Mesenchymal stem cell (in vitro differentiated cells and primary cell): ENCODE data around the gene PFDN5.

Source experiments
- DNase-seq: peaks from one replicate; pipeline ENCODE4 v3.0.0-alpha.2; 2013
- H2AFZ ChIP-seq: one replicate; pipeline ENCODE4 v1.6.1; 2013; ENCODE audit warnings: low read depth, mild to moderate bottlenecking, control low read depth, inconsistent platforms, low read length, moderate library complexity
- H2AK5ac ChIP-seq: 2 replicates; pipeline ENCODE4 v1.6.1; 2013; ENCODE audit warnings: low read length, moderate library complexity, mild to moderate bottlenecking, inconsistent platforms; ENCODE audit not compliant: severe bottlenecking
- H2BK120ac ChIP-seq: one replicate; pipeline ENCODE4 v1.6.1; 2013; ENCODE audit warnings: low read depth, mild to moderate bottlenecking, inconsistent platforms, low read length, moderate library complexity
- H2BK12ac ChIP-seq, 2 experiments: one replicate each; pipeline ENCODE4 v1.6.1; 2013; ENCODE audit warnings: inconsistent platforms in 2 of 2, low read length in 2 of 2, mild to moderate bottlenecking in 2 of 2, moderate library complexity in 2 of 2, control low read depth in 1 of 2
- H2BK15ac ChIP-seq: one replicate; pipeline ENCODE4 v1.6.1; 2013; ENCODE audit warnings: mild to moderate bottlenecking, low read depth, inconsistent platforms; ENCODE audit not compliant: poor library complexity, severe bottlenecking
- H2BK5ac ChIP-seq: 2 replicates; pipeline ENCODE4 v1.6.1; 2013; ENCODE audit warnings: low read depth, mild to moderate bottlenecking, low read length, control low read depth, inconsistent platforms; ENCODE audit not compliant: poor library complexity, severe bottlenecking
- H3K14ac ChIP-seq, 2 experiments: one replicate each; pipeline ENCODE4 v1.6.1; 2013; ENCODE audit warnings: inconsistent platforms in 2 of 2, low read length in 2 of 2, control low read depth in 1 of 2, mild to moderate bottlenecking in 1 of 2, moderate library complexity in 1 of 2
- H3K18ac ChIP-seq, 2 experiments: one replicate each; pipeline ENCODE4 v1.6.1; 2013; ENCODE audit warnings: inconsistent platforms in 2 of 2, low read length in 2 of 2, control low read depth in 1 of 2, low read depth in 1 of 2, mild to moderate bottlenecking in 1 of 2
- H3K23ac ChIP-seq, 2 experiments: one replicate each; pipeline ENCODE4 v1.6.1; 2013; ENCODE audit warnings: inconsistent platforms in 2 of 2, low read length in 2 of 2, mild to moderate bottlenecking in 2 of 2, moderate library complexity in 2 of 2, control low read depth in 1 of 2
- H3K27ac ChIP-seq: 2 replicates; pipeline ENCODE4 v1.5.1; 2013; ENCODE audit warnings: mild to moderate bottlenecking, moderate library complexity, low read length, control low read depth, inconsistent platforms; ENCODE audit not compliant: poor library complexity, severe bottlenecking
- H3K27me3 ChIP-seq, 2 experiments: 2 replicates each; pipeline versions ENCODE4 v1.6.1 to v1.7.0; 2013; ENCODE audit warnings: low read length in 2 of 2, mild to moderate bottlenecking in 2 of 2, moderate library complexity in 2 of 2, control low read depth in 1 of 2, inconsistent platforms in 1 of 2; ENCODE audit not compliant: control insufficient read depth in 1 of 2, insufficient read depth in 1 of 2
- H3K36me3 ChIP-seq, 2 experiments: 2 replicates each; pipeline versions ENCODE4 v1.6.1 to v1.7.0; 2013; ENCODE audit warnings: low read length in 2 of 2, control low read depth in 1 of 2, inconsistent platforms in 1 of 2, low read depth in 1 of 2, mild to moderate bottlenecking in 1 of 2; ENCODE audit not compliant: insufficient read depth in 2 of 2, control insufficient read depth in 1 of 2
- H3K4ac ChIP-seq, 2 experiments: one replicate each; pipeline ENCODE4 v1.6.1; 2013; ENCODE audit warnings: inconsistent platforms in 2 of 2, low read length in 2 of 2, mild to moderate bottlenecking in 2 of 2, moderate library complexity in 2 of 2, control low read depth in 1 of 2, low read depth in 1 of 2
- H3K4me1 ChIP-seq: 2 replicates; pipeline ENCODE4 v1.6.1; 2013; ENCODE audit warnings: low read depth, low read length, control low read depth; ENCODE audit not compliant: control insufficient read depth, insufficient read depth
- H3K4me2 ChIP-seq: 2 replicates; pipeline ENCODE4 v1.6.1; 2013; ENCODE audit warnings: low read length, mild to moderate bottlenecking, inconsistent platforms; ENCODE audit not compliant: poor library complexity, severe bottlenecking
- H3K4me3 ChIP-seq, 2 experiments: 2 replicates each; pipeline versions ENCODE4 v1.5.1 to v1.7.0; 2013; ENCODE audit warnings: low read length in 2 of 2, mild to moderate bottlenecking in 2 of 2, control low read depth in 1 of 2, low read depth in 1 of 2; ENCODE audit not compliant: insufficient read depth in 1 of 2
- H3K79me1 ChIP-seq: replicated peaks from 2 replicates; pipeline ENCODE4 v1.6.1; 2013; ENCODE audit warnings: mild to moderate bottlenecking, control low read depth, low read length, inconsistent platforms; ENCODE audit not compliant: poor library complexity, severe bottlenecking
- H3K9ac ChIP-seq: 2 replicates; pipeline ENCODE4 v1.7.0; 2013; ENCODE audit warnings: mild to moderate bottlenecking, low read length, moderate library complexity
- H3K9me3 ChIP-seq: 2 replicates; pipeline ENCODE4 v1.7.0; 2013; ENCODE audit warnings: mild to moderate bottlenecking, low read length; ENCODE audit not compliant: control insufficient read depth
- H4K8ac ChIP-seq: one replicate; pipeline ENCODE4 v1.6.1; 2013; ENCODE audit warnings: inconsistent platforms, mild to moderate bottlenecking, low read length, moderate library complexity
- H4K91ac ChIP-seq: one replicate; pipeline ENCODE4 v1.6.1; 2013; ENCODE audit warnings: mild to moderate bottlenecking, low read length, inconsistent platforms
- WGBS: methylation state at CpG from one replicate; pipeline ENCODE4 v1.1.7; 2013; ENCODE audit warnings: mixed read lengths; 5-methylcytosine and 5-hydroxymethylcytosine counted together

The PFDN5 gene

DNA sequence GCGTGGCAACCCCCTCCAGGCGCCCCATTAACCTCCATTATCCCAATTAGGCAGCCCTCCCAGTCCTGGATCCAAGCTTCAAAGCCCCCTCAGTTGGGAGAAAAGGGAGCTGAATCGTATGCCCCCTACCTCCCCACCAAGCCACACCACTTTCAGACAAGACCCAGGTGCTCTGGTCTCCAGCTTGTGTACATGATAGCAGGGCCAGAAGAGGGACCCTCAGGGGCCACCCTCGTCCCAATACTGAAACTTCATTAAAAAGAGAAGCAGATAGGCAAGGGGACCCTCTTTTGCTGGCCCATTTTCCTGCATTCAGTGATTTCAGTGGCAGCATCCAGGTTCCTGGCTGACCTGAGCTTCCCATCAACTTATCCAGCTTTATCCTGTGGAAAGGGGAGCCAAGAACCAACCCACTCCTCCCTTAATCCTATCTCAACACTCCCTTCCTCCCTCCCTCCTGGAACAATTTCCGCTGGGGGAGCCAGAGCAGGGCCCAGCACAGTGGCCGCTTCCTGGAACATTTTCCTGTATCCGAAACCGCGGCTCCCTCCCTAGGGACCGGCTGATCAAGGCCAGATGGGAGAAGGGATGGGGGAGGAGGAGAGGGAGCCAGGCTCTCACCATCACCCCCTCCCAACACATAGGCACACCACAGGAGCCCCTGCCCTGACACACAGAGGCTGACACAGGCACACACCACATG is 50.3 kb downstream of the PFDN5 start:
- Histone ChIP-seq H3K9me3 (no peaks in the 10 kb centered on the region), H2AFZ (peak overlapping the region; percentile 47), H3K4me1 (peaks cover 14% of the 10 kb centered on the region), H2BK12ac (peak overlapping the region in 1 of 2 experiments; percentile 70), H3K27me3 (peaks cover 0 to 6% of the 10 kb centered on the region in 2 experiments), H4K91ac (peak overlapping the region; percentile 48), H2BK120ac (peak overlapping the region; percentile 59), H3K27ac (peak overlapping the region; percentile 6), H3K79me1 (no peaks in the 10 kb centered on the region), H4K8ac (peak overlapping the region; percentile 54), H3K4me3 (peak overlapping the region; percentile 54 to 87), H3K4ac (peak overlapping the region; percentile 54 to 82), H3K18ac (peak overlapping the region; percentile 89 to 96), H3K23ac (no peak overlapping the region), H3K4me2 (peak overlapping the region; percentile 95), H2BK5ac (no peak overlapping the region), H3K36me3 (no peaks in the 10 kb centered on the region), H3K9ac (peak overlapping the region; percentile 87), H2BK15ac (no peak overlapping the region), H2AK5ac (peak overlapping the region; percentile 13), H3K14ac (no peak overlapping the region)
- DNase-seq, result peak; percentile 56
- 6% methylated on average over 6 of the region's 10 CpGs for WGBS

- Histone ChIP-seq H3K27me3 (no peaks in the 10 kb centered on the region), H3K27ac (no peak overlapping the region), H2AK5ac (no peak overlapping the region), H3K23ac (no peak overlapping the region), H3K9ac (no peak overlapping the region), H3K4ac (no peak overlapping the region), H4K91ac (no peak overlapping the region), H2BK15ac (no peak overlapping the region), H3K4me1 (peaks cover 14% of the 10 kb centered on the region), H3K14ac (no peak overlapping the region), H3K4me2 (no peak overlapping the region), H3K9me3 (no peaks in the 10 kb centered on the region), H3K4me3 (no peak overlapping the region), H3K18ac (no peak overlapping the region), H3K79me1 (no peaks in the 10 kb centered on the region), H2BK5ac (no peak overlapping the region), H4K8ac (no peak overlapping the region), H2BK12ac (peak overlapping the region; percentile 7 to 47), H3K36me3 (no peaks in the 10 kb centered on the region), H2AFZ (peak overlapping the region; percentile 18), H2BK120ac (no peak overlapping the region)
- WGBS, result 63% methylated on average over 1 of the region's 1 CpG
- DNase-seq, result no peak
These were observed 51.1 kb downstream of the PFDN5 start for GRCh38 chr12:53346491-53346890.

DNA sequence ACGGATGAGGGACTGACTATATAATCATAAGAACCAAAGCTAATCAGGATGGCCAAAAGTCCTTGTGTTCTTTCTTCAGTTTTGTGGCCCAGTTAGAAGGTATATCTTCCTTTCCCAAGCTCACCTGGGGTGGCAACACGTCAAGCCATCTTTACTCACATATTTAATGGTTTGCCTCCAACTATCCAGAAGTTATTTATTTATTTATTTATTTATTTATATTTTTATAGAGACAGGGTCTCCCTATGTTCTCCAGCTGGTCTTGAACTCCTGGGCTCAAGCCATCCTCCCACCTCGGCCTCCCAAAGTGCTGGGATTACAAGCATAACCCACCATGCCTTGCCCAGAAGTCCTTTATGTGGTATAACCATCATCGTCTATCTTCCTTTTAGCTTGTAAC is 52.6 kb downstream of the PFDN5 start:
- Histone ChIP-seq H3K4ac (no peak overlapping the region), H3K14ac (no peak overlapping the region)
- WGBS, result 95% methylated on average over 2 of the region's 4 CpGs

More for the DNA sequence above, 52.6 kb downstream of the PFDN5 start:
- Histone ChIP-seq H3K27ac (no peak overlapping the region), H2BK120ac (no peak overlapping the region), H2BK5ac (no peak overlapping the region), H3K79me1 (no peaks in the 10 kb centered on the region), H3K4me3 (no peak overlapping the region), H3K9ac (no peak overlapping the region), H2BK15ac (no peak overlapping the region), H3K4me2 (no peak overlapping the region), H3K4me1 (peaks cover 14% of the 10 kb centered on the region), H3K23ac (no peak overlapping the region), H4K8ac (no peak overlapping the region), H2AFZ (no peak overlapping the region), H3K18ac (no peak overlapping the region), H2AK5ac (no peak overlapping the region), H3K27me3 (no peaks in the 10 kb centered on the region), H3K9me3 (no peaks in the 10 kb centered on the region), H4K91ac (no peak overlapping the region), H2BK12ac (no peak overlapping the region), H3K36me3 (no peaks in the 10 kb centered on the region)
- DNase-seq, result no peak
